Activated CD4-positive, alpha-beta T cell treated with anti-CD3 and anti-CD28 coated beads, Interleukin-2, amount 10 ng/mL, durations not matched to agents 7 days and 5 days (primary cell): ENCODE results near the gene CSNK1G3. TPM values are rescaled to one million over a fixed set of nuclear protein-coding genes. Genes with fewer than 3 reads are reported as not detected.
A peak's percentile ranks its signal among the peaks of the same experiment; 100 is the strongest.

ENCODE experiments used
- CTCF ChIA-PET: fragments of 350-600 bp; sonication (Branson Sonifier 250); formaldehyde crosslinking; loops from one replicate; lab custom pipeline; 2021; ENCODE audit warnings: antibody characterized with exemption; lab: Charles Lee
- POLR2A ChIA-PET: fragments of 350-600 bp; sonication (Branson Sonifier 250); formaldehyde crosslinking; loops from one replicate; lab custom pipeline; 2021; ENCODE audit warnings: antibody characterized with exemption; lab: Charles Lee
- DNase-seq: peaks from one replicate; pipeline ENCODE4 v3.0.0-alpha.2; 2020
- H3K27ac Mint-ChIP-seq: one replicate; pipeline ENCODE4 v1.8.0; 2021; ENCODE audit warnings: mild to moderate bottlenecking, moderate library complexity, mixed read lengths
- H3K27me3 Mint-ChIP-seq: one replicate; pipeline ENCODE4 v1.8.0; 2021; ENCODE audit warnings: mixed read lengths
- H3K36me3 Mint-ChIP-seq: one replicate; pipeline ENCODE4 v1.8.0; 2021; ENCODE audit warnings: low read depth, mixed read lengths
- H3K4me1 Mint-ChIP-seq: one replicate; pipeline ENCODE4 v1.8.0; 2021; ENCODE audit warnings: mixed read lengths
- H3K4me3 Mint-ChIP-seq: one replicate; pipeline ENCODE4 v1.8.0; 2021; ENCODE audit warnings: mild to moderate bottlenecking, moderate library complexity, mixed read lengths
- H3K9me3 Mint-ChIP-seq: one replicate; pipeline ENCODE4 v1.8.0; 2021; ENCODE audit warnings: mixed read lengths
- total RNA-seq, 2 experiments: library from RNA; stranded (reverse); gene quantifications; one replicate each; pipeline ENCODE4 v1.2.3, GENCODE V29; 2021

CSNK1G3 gene
- total RNA-seq, 2 experiments from 2014 or later: 30.8 to 33.9 TPM

GRCh38 chr5:123594434-123594833 lies 82.5 kb downstream of the CSNK1G3 start:
- CTCF ChIA-PET: interaction anchor here (1.3 kb wide), 2 partner anchors 9 to 21 kb away, joined by 3 read pairs; no protein-coding TSS in a partner anchor
- H3K27ac Mint-ChIP-seq: no peak overlapping the region
- POLR2A ChIA-PET: no interaction called here
- no peak for DNase-seq
- H3K4me3 Mint-ChIP-seq: no peak overlapping the region
- H3K4me1 Mint-ChIP-seq: no peaks in the 10 kb centered on the region
- no peaks in the 10 kb centered on the region for H3K9me3 Mint-ChIP-seq
- H3K36me3 Mint-ChIP-seq: peaks cover 23% of the 10 kb centered on the region
- H3K27me3 Mint-ChIP-seq: no peaks in the 10 kb centered on the region

DNA sequence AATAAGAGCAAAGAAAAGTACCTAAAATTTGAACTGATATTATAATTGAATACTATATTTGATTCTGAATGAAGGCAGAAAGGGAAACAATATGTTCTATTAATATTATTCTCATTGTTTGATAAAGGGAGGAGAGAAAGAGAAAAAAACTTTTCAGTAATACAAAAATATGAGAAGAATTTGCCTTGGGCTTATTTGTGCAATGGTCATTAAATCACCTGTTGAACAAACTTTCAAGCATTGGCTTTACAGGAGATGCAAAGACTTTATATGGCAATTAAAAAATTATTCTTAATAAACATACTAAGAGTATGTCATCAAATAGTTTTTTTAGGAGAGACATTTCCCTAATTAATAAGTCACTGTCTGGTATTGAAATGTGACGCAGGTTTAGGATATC lies 85.0 kb downstream of the CSNK1G3 start:
- no peak overlapping the region for H3K4me3 Mint-ChIP-seq
- POLR2A ChIA-PET: no interaction called here
- H3K27me3 Mint-ChIP-seq: no peaks in the 10 kb centered on the region
- no peak overlapping the region for H3K27ac Mint-ChIP-seq
- CTCF ChIA-PET: no interaction called here
- no peaks in the 10 kb centered on the region for H3K4me1 Mint-ChIP-seq
- peaks cover 19% of the 10 kb centered on the region for H3K36me3 Mint-ChIP-seq
- no peak for DNase-seq
- no peaks in the 10 kb centered on the region for H3K9me3 Mint-ChIP-seq

DNA sequence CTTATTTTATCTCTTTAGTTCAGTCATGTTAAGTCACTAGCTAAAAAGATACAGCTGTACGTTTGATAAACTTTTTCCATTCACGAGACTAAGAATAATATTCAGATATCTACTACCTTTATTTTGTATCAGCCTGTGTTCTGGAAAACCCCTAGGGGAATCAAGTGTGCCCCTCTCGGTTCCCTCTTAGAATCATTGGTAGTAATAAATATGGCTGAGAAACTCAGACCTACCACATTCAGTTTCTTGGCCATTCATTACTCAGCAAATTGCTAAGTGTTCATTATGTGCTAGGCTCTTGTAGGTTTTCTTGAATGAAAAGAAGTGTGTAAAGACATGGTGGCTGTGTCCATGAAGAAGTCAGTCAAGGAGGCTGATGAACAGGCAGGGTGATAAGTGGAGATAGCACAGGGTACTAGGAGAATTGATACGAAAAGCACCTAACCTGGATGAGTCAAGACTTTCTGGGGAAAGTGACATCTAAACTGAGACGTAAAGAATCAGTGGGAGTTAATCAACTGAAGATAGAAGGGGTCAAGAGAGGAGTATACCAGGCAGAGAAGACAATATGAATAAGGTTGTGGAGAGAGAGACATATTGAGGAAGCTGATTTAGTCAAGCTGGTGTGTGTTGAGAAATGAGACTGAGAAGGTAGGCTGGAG lies 86.2 kb downstream of the CSNK1G3 start:
- Mint-ChIP-seq H3K9me3 (no peaks in the 10 kb centered on the region), H3K27me3 (no peaks in the 10 kb centered on the region), H3K27ac (no peak overlapping the region), H3K4me3 (no peak overlapping the region), H3K36me3 (peaks cover 17% of the 10 kb centered on the region), H3K4me1 (no peaks in the 10 kb centered on the region)
- ChIA-PET POLR2A (interaction anchor here (0.7 kb wide), 1 partner anchor 22 kb away, joined by 5 read pairs; no protein-coding TSS in a partner anchor), CTCF (interaction anchor here (0.5 kb wide), 1 partner anchor 316 kb away, joined by 4 read pairs; no protein-coding TSS in a partner anchor)
- no peak for DNase-seq

- Mint-ChIP-seq H3K9me3 (no peaks in the 10 kb centered on the region), H3K36me3 (peaks cover 14% of the 10 kb centered on the region), H3K4me1 (no peaks in the 10 kb centered on the region), H3K4me3 (no peak overlapping the region), H3K27me3 (no peaks in the 10 kb centered on the region), H3K27ac (no peak overlapping the region)
- DNase-seq: no peak
- ChIA-PET POLR2A (no interaction called here), CTCF (no interaction called here)
These were observed 87.2 kb downstream of the CSNK1G3 start for GRCh38 chr5:123599171-123599570.

GRCh38 chr5:123601610-123602009 lies 89.6 kb downstream of the CSNK1G3 start:
- POLR2A ChIA-PET: no interaction called here
- CTCF ChIA-PET: no interaction called here
- Mint-ChIP-seq H3K4me3 (no peak overlapping the region), H3K27ac (no peak overlapping the region), H3K27me3 (no peaks in the 10 kb centered on the region), H3K36me3 (peaks cover 14% of the 10 kb centered on the region), H3K9me3 (no peaks in the 10 kb centered on the region), H3K4me1 (no peaks in the 10 kb centered on the region)
- DNase-seq: no peak

DNA sequence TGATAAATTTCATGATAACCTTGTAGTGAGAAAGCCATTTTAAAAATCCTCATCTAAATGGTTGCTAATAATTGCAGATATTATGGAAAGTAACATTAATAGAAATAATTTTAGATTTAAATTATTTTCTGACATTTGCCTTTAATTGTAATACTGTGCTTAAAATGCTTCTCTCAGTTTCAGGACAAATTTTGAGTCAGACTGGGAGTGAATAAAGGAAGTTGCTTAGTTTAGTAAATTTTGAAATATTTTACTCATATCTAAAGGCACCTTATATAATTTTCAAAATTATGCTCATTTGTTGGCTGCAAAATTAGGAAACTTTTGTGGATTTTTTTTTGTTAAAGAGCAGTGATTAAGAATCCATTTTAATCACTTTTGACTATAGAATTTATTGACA lies 93.8 kb downstream of the CSNK1G3 start:
- CTCF ChIA-PET: no interaction called here
- H3K4me1 Mint-ChIP-seq: peaks cover 6% of the 10 kb centered on the region
- POLR2A ChIA-PET: no interaction called here
- peaks cover 8% of the 10 kb centered on the region for H3K36me3 Mint-ChIP-seq
- no peak for DNase-seq
- H3K27ac Mint-ChIP-seq: no peak overlapping the region
- no peaks in the 10 kb centered on the region for H3K27me3 Mint-ChIP-seq
- no peaks in the 10 kb centered on the region for H3K9me3 Mint-ChIP-seq
- no peak overlapping the region for H3K4me3 Mint-ChIP-seq

DNA sequence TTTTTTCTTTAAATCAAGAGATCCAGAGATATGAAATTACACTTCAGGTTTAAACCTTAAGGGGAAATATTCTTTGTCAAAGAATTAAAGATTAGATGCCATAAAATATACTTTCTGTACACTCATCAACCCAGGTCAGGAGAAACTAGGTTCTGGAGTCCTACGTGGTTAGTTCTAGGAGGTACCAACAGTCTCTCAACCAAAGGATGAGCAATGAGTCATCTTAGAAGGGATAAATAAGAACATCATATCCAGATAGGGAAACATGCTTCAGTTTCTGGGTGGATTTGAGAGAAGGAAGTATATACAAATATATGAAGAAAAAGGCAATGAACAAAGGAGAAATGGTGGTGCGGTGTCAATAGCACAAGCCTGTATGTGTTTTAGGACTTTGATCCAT lies 98.2 kb downstream of the CSNK1G3 start:
- CTCF ChIA-PET: interaction anchor here (1.2 to 1.6 kb wide), 3 partner anchors 11 to 187 kb away, joined by 3 to 15 read pairs (median 4); partner anchors contain the start of gene CEP120
- Mint-ChIP-seq H3K4me3 (no peak overlapping the region), H3K4me1 (peaks cover 6% of the 10 kb centered on the region), H3K27ac (no peak overlapping the region), H3K27me3 (no peaks in the 10 kb centered on the region), H3K36me3 (peaks cover 9% of the 10 kb centered on the region), H3K9me3 (no peaks in the 10 kb centered on the region)
- POLR2A ChIA-PET: no interaction called here
- DNase-seq: no peak

- H3K27me3 Mint-ChIP-seq: no peaks in the 10 kb centered on the region
- H3K4me1 Mint-ChIP-seq: peaks cover 6% of the 10 kb centered on the region
- no peak overlapping the region for H3K4me3 Mint-ChIP-seq
- ChIA-PET CTCF (interaction anchor here (0.5 to 1.6 kb wide), 6 partner anchors 9 to 205 kb away, joined by 3 to 15 read pairs (median 4); partner anchors contain the start of gene CEP120), POLR2A (no interaction called here)
- DNase-seq: peak; percentile 50
- H3K36me3 Mint-ChIP-seq: peaks cover 9% of the 10 kb centered on the region
- H3K9me3 Mint-ChIP-seq: no peaks in the 10 kb centered on the region
- H3K27ac Mint-ChIP-seq: no peak overlapping the region
These were observed 98.9 kb downstream of the CSNK1G3 start for GRCh38 chr5:123610665-123611405.

DNA sequence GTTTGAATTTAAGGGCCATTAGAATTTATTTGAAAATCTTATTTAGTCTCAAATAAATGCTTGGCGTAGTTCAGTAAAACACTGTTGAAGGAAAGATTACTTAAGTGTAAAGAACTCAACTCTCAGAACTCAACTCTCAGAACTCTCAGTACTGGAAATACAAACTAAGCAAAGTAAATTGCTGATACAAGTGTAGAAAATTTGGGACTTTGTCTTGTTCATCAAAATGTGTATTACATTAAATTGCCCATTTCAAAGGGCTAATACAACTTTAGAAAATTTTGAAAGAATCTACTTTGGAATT lies 99.4 kb downstream of the CSNK1G3 start:
- Mint-ChIP-seq H3K4me1 (peaks cover 6% of the 10 kb centered on the region), H3K27me3 (no peaks in the 10 kb centered on the region), H3K36me3 (peaks cover 9% of the 10 kb centered on the region), H3K9me3 (no peaks in the 10 kb centered on the region), H3K4me3 (no peak overlapping the region), H3K27ac (no peak overlapping the region)
- POLR2A ChIA-PET: no interaction called here
- DNase-seq: no peak
- CTCF ChIA-PET: interaction anchor here (0.5 to 1.6 kb wide), 5 partner anchors 8 to 205 kb away, joined by 3 to 15 read pairs (median 4); partner anchors contain the start of gene CEP120

DNA sequence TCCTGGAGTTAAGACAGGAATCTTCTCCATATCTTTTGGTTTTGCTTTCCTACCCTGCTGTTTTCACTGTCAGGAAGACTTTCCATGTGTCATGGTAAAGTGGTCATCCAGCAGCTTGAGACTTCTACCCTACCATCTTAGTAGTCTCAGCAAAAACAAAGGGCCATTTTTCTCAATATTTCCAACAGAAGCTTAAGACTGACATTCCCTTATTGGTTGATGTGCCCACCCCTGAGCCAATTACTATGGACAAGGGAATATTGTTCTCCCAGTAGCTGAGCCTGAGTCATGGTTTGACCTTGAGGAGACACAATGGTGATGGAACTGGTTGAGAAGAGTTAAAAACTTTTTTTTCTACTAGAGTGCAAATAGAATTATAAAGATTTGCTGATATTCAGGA lies 105.6 kb downstream of the CSNK1G3 start:
- Mint-ChIP-seq H3K27ac (no peak overlapping the region), H3K4me3 (no peak overlapping the region), H3K27me3 (no peaks in the 10 kb centered on the region), H3K36me3 (peaks cover 9% of the 10 kb centered on the region), H3K9me3 (no peaks in the 10 kb centered on the region), H3K4me1 (no peaks in the 10 kb centered on the region)
- CTCF ChIA-PET: no interaction called here
- no peak for DNase-seq
- POLR2A ChIA-PET: no interaction called here

- Mint-ChIP-seq H3K27ac (no peak overlapping the region), H3K4me1 (no peaks in the 10 kb centered on the region), H3K9me3 (peaks cover 34% of the 10 kb centered on the region), H3K36me3 (no peaks in the 10 kb centered on the region), H3K4me3 (no peak overlapping the region), H3K27me3 (peaks cover 3% of the 10 kb centered on the region)
- ChIA-PET POLR2A (no interaction called here), CTCF (no interaction called here)
- no peak for DNase-seq
These were observed 114.1 kb downstream of the CSNK1G3 start for GRCh38 chr5:123626051-123626450.

GRCh38 chr5:123628860-123629544 lies 117.0 kb downstream of the CSNK1G3 start:
- H3K4me1 Mint-ChIP-seq: no peaks in the 10 kb centered on the region
- H3K36me3 Mint-ChIP-seq: no peaks in the 10 kb centered on the region
- no peak for DNase-seq
- ChIA-PET CTCF (no interaction called here), POLR2A (no interaction called here)
- peaks cover 28% of the 10 kb centered on the region for H3K9me3 Mint-ChIP-seq
- H3K4me3 Mint-ChIP-seq: no peak overlapping the region
- H3K27me3 Mint-ChIP-seq: peaks cover 6% of the 10 kb centered on the region
- H3K27ac Mint-ChIP-seq: no peak overlapping the region

DNA sequence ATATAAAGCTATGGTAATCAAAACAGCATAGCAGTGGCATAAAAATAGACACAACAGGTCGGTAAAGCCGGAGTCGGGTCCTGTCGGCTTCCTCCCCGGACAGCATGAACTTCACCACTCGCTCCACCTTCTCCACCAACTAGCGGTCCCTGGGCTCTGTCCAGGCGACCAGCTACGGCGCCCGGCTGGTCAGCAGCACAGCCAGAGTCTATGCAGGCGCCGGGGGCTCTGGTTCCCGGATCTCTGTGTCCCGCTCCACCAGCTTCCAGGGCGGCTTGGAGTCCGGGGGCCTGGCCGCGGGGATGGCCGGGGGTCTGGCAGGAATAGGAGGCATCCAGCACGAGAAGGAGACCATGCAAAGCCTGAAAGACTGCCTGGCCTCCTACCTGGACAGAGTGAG lies 124.0 kb downstream of the CSNK1G3 start:
- H3K4me3 Mint-ChIP-seq: no peak overlapping the region
- DNase-seq: no peak
- CTCF ChIA-PET: no interaction called here
- no peaks in the 10 kb centered on the region for H3K36me3 Mint-ChIP-seq
- H3K9me3 Mint-ChIP-seq: no peaks in the 10 kb centered on the region
- no peaks in the 10 kb centered on the region for H3K4me1 Mint-ChIP-seq
- POLR2A ChIA-PET: no interaction called here
- H3K27ac Mint-ChIP-seq: no peak overlapping the region
- H3K27me3 Mint-ChIP-seq: peaks cover 11% of the 10 kb centered on the region
